Measurements from ENCODE around the gene PIP5K1C. TPM values are rescaled to one million over a fixed set of nuclear protein-coding genes. Genes with fewer than 3 reads are reported as not detected.
"Not testable (repeated sequence)": the region's sequence is repeated elsewhere in the genome, so short reads cannot be mapped to it uniquely, and the experiment has no call there.

The PIP5K1C gene
- total RNA-seq, 1 donor from 2014 or later, result 40.0 TPM

- DNase-seq (ENCODE audit: low spot score), result no peak
Measured at GRCh38 chr19:3632739-3633558, 67.3 kb downstream of the PIP5K1C start.

GRCh38 chr19:3632098-3632497, 68.2 kb downstream of the PIP5K1C start:
- no peak for DNase-seq (ENCODE audit: low spot score)

- no peak for DNase-seq (ENCODE audit: low spot score)
Measured at GRCh38 chr19:3631053-3631861, 69.0 kb downstream of the PIP5K1C start.

- DNase-seq (ENCODE audit: low spot score), result not testable (repeated sequence)
Measured at GRCh38 chr19:3628766-3629165, 71.5 kb downstream of the PIP5K1C start.

- no peak for DNase-seq (ENCODE audit: low spot score)
Measured at GRCh38 chr19:3627351-3627723, 72.9 kb downstream of the PIP5K1C start.

GRCh38 chr19:3626473-3627350, 73.6 kb downstream of the PIP5K1C start, which contains the start of gene CACTIN:
CACTIN (minus strand) TSS chr19:3626790; CDS start chr19:3626762, 28 bp downstream.
- peak; percentile 98 for DNase-seq (ENCODE audit: low spot score)

- no peak for DNase-seq (ENCODE audit: low spot score)
Measured at GRCh38 chr19:3625996-3626472, 74.2 kb downstream of the PIP5K1C start.

GRCh38 chr19:3623716-3624115, 76.6 kb downstream of the PIP5K1C start:
- no peak for DNase-seq (ENCODE audit: low spot score)

GRCh38 chr19:3622224-3622623, 78.0 kb downstream of the PIP5K1C start:
- no peak for DNase-seq (ENCODE audit: low spot score)

- no peak for DNase-seq (ENCODE audit: low spot score)
Measured at GRCh38 chr19:3621689-3622088, 78.6 kb downstream of the PIP5K1C start.

GRCh38 chr19:3620817-3621547, 79.3 kb downstream of the PIP5K1C start:
- no peak for DNase-seq (ENCODE audit: low spot score)

- no peak for DNase-seq (ENCODE audit: low spot score)
Measured at GRCh38 chr19:3620145-3620816, 80.0 kb downstream of the PIP5K1C start.

- DNase-seq (ENCODE audit: low spot score), result no peak
Measured at GRCh38 chr19:3619631-3620012, 80.6 kb downstream of the PIP5K1C start.

GRCh38 chr19:3618811-3619630, 81.2 kb downstream of the PIP5K1C start:
- no peak for DNase-seq (ENCODE audit: low spot score)

GRCh38 chr19:3618144-3618810, 82.0 kb downstream of the PIP5K1C start:
- DNase-seq (ENCODE audit: low spot score), result no peak

GRCh38 chr19:3617463-3617862, 82.8 kb downstream of the PIP5K1C start:
- DNase-seq (ENCODE audit: low spot score), result no peak

- DNase-seq (ENCODE audit: low spot score), result no peak
Measured at GRCh38 chr19:3615524-3616135, 84.6 kb downstream of the PIP5K1C start.
